GM13976 (cell line): ENCODE results near the gene TRIM13.
"Not testable (repeated sequence)": the region's sequence is repeated elsewhere in the genome, so short reads cannot be mapped to it uniquely, and the experiment has no call there.

ENCODE experiments used
- DNase-seq: peaks from one replicate; pipeline ENCODE4 v3.0.0; 2012; ENCODE audit warnings: low spot score
- in situ Hi-C: fragments of 300-500 bp; cut with MboI; formaldehyde crosslinking; loops from one replicate; pipeline ENCODE4 v1.12.0; 2022; ENCODE audit warnings: low sequenced_read_pairs, mixed read lengths, inconsistent platforms; ENCODE audit not compliant: unreplicated experiment
- TF ChIP-seq, protein P1 (sequence below): IDR thresholded peaks from 2 replicates; pipeline ENCODE4 v1.5.1; 2012; ENCODE audit warnings: borderline replicate concordance, mild to moderate bottlenecking; ENCODE audit not compliant: insufficient read depth; ENCODE audit errors: extremely low read depth, missing control alignments, control extremely low read depth

The TRIM13 gene, protein sequence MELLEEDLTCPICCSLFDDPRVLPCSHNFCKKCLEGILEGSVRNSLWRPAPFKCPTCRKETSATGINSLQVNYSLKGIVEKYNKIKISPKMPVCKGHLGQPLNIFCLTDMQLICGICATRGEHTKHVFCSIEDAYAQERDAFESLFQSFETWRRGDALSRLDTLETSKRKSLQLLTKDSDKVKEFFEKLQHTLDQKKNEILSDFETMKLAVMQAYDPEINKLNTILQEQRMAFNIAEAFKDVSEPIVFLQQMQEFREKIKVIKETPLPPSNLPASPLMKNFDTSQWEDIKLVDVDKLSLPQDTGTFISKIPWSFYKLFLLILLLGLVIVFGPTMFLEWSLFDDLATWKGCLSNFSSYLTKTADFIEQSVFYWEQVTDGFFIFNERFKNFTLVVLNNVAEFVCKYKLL

DNA sequence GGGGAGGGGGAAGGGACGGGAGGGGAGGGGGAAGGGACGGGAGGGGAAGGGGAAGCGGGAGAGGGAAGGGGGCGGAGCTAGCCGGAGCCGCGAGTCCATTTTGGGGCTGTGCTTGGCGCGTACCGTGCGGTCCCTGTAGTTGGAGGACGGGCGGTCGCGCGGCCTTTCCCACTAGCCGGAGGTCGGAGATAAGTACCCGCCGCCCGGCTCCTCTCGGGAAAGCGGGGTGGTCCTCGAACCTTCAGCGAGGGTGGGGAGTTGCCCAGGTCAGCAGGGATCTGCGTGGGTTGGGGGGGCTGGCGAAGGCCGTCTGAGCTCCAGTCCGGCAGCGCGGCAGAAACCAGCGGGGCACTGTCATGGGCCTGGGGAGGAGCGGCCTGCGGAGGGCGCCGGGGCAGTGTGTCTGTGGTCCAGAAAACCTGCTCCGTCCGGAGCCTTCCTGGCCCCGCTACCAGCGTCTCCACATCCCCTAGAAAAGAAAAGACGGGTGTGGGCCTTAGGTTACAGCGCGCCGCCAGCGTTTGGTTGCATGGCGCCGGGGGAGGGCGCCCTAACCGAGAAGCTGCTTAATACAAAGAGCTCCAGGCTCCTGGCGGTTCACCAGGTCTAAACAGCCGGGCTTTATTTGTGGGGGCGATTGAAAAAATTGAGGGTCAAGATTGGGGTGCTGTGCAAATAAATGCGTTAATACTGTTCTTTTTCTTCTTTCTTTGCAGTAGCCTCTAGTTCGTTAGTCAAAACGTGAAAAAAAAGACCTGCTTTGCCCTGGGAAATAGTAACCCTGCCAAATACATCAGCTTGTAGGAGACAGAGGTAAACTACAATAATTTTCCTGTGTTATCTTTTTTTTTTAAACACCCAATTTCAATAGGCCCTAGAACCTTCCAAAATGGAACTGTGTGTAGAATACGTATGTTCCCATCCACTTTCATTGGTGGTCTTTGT lies at the start of gene TRIM13:
Gene TRIM13 (plus strand): TSS at position 92 of the 945 bp plus-strand sequence. CDS start 14,899 bp downstream, outside the sequence.
- TF ChIP-seq, protein P1, sequence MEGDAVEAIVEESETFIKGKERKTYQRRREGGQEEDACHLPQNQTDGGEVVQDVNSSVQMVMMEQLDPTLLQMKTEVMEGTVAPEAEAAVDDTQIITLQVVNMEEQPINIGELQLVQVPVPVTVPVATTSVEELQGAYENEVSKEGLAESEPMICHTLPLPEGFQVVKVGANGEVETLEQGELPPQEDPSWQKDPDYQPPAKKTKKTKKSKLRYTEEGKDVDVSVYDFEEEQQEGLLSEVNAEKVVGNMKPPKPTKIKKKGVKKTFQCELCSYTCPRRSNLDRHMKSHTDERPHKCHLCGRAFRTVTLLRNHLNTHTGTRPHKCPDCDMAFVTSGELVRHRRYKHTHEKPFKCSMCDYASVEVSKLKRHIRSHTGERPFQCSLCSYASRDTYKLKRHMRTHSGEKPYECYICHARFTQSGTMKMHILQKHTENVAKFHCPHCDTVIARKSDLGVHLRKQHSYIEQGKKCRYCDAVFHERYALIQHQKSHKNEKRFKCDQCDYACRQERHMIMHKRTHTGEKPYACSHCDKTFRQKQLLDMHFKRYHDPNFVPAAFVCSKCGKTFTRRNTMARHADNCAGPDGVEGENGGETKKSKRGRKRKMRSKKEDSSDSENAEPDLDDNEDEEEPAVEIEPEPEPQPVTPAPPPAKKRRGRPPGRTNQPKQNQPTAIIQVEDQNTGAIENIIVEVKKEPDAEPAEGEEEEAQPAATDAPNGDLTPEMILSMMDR, result peak; percentile 76
- in situ Hi-C loops, result loop anchor here (10.0 to 25.0 kb wide), 2 partner anchors 918 to 1065 kb away; no protein-coding TSS in a partner anchor
- DNase-seq, result peak; percentile 88

GRCh38 chr13:49948777-49949270 lies 48.0 kb upstream of the TRIM13 start:
- in situ Hi-C loops, DNase-seq: not testable (repeated sequence)

GRCh38 chr13:49951754-49952535 lies 44.9 kb upstream of the TRIM13 start:
- TF ChIP-seq, protein P1, result no peak
- in situ Hi-C loops, result no loop called here

DNA sequence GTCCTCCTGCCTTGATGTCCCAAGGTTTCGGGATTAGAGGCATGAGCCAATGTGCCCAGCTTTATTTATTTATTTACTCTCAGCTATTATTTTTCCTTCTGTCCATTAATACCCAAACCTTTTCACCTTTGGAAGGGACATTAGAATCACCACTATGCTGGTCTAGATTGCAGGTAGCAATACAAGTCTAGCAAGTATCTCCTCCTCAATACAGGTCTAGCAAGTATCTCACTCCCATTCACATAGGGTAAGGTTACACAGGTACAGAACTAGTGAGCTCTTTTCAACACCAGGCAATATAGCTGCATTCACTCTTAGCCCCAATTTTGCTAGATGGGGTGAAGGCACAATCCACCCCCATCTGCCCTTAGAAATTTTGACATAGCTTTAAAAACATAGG lies 43.3 kb upstream of the TRIM13 start:
- in situ Hi-C loops, result no loop called here

More at GRCh38 chr13:49951754-49952535, 44.9 kb upstream of the TRIM13 start:
- DNase-seq, result no peak

DNA sequence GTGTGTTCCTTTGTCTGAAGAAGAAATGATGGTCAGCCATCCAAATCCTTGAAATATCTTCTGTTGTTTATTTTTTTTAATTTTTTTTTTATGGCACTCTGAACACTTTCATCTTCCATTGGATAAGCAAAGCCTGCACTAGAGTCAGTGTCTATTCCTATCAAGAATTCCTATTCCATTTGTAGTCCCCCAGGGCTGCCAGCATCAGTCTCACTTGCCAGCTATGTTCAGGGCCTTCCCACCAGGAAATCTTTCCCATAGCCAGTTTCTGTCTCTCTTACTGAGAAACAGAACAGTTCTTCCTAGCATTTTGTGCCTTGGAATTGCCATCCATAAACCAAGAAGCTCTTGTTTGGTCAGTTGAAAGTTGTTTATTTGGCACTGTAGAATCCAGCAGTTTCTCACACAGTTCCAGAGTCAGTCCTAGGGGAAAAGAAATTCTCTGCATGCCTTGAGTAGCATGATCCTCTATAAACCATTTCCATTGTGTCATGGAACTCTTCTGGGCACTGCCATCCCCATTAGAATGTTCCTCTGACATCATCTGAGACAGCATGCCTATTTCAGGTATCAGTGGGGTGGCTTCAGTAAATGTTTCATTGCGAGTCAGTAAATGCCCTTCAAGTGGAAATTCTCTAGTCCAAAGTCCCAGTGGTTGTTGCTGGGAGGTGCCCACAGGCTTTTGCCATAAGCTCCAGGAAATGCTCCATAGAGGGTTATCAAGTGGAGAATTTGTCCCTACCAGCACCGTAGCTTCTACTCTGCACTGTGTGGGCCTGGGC lies 42.0 kb upstream of the TRIM13 start:
- no peak for DNase-seq
- TF ChIP-seq, protein P1, result no peak
- in situ Hi-C loops, result no loop called here

More for the DNA sequence above, 43.3 kb upstream of the TRIM13 start:
- TF ChIP-seq, protein P1, result no peak
- DNase-seq, result no peak

- TF ChIP-seq, protein P1, result no peak
- in situ Hi-C loops, result no loop called here
- DNase-seq, result no peak
These were observed 40.7 kb upstream of the TRIM13 start for GRCh38 chr13:49956131-49956530.
